ENCODE data around the gene SMIM1.
A peak's percentile ranks its signal among the peaks of the same experiment; 100 is the strongest.

Gene SMIM1

DNA sequence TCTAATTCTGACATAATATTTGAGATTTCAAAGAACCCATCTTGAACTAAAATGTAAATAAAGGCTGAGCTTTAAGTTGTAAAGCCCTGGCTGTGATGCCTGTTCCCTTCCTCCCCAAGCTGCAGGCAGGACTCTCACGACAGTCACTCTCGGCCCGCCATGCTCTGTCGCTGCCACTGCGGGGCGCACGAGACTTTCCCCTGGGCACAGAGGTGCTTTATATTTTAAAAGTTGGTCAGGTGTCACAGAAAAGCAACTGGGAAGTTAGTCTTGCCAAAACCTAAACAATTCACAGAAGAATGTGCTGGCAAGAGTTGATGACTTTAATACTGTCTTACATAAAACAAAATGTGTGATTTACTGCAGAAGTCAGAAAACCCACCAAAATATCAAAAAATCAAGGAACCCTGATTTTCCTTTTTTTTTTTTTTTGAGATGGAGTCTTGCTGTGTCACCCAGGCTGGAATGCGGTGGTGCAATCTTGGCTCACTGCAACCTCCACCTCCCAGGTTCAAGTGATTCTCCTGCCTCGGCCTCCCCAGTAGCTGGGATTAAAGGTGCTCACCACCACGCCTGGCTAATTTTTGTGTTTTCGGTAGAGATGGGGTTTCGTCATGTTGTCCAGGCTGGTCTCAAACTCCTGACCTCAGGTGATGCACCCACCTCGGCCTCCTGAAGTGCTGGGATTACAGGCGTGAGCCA lies 13.1 kb downstream of the SMIM1 start:
- Histone ChIP-seq H3K36me3 (replicated peaks) (peaks cover 54% of the 10 kb centered on the region), H3K27me3 (replicated peaks) (no peaks in the 10 kb centered on the region), H3K4me3 (ENCODE audit: low read depth, low read length) (no peak overlapping the region), H3K27ac (no peak overlapping the region)
- no peak for DNase-seq
- in situ Hi-C loops (cut with HindIII; ENCODE audit: low pct_ligation_motif_present, low sequenced_read_pairs), result no loop called here
- TF ChIP-seq, protein P1, sequence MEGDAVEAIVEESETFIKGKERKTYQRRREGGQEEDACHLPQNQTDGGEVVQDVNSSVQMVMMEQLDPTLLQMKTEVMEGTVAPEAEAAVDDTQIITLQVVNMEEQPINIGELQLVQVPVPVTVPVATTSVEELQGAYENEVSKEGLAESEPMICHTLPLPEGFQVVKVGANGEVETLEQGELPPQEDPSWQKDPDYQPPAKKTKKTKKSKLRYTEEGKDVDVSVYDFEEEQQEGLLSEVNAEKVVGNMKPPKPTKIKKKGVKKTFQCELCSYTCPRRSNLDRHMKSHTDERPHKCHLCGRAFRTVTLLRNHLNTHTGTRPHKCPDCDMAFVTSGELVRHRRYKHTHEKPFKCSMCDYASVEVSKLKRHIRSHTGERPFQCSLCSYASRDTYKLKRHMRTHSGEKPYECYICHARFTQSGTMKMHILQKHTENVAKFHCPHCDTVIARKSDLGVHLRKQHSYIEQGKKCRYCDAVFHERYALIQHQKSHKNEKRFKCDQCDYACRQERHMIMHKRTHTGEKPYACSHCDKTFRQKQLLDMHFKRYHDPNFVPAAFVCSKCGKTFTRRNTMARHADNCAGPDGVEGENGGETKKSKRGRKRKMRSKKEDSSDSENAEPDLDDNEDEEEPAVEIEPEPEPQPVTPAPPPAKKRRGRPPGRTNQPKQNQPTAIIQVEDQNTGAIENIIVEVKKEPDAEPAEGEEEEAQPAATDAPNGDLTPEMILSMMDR (IDR thresholded peaks at IDR 0.05; ENCODE audit: low read depth, low read length, missing control alignments), result peak; percentile 53

DNA sequence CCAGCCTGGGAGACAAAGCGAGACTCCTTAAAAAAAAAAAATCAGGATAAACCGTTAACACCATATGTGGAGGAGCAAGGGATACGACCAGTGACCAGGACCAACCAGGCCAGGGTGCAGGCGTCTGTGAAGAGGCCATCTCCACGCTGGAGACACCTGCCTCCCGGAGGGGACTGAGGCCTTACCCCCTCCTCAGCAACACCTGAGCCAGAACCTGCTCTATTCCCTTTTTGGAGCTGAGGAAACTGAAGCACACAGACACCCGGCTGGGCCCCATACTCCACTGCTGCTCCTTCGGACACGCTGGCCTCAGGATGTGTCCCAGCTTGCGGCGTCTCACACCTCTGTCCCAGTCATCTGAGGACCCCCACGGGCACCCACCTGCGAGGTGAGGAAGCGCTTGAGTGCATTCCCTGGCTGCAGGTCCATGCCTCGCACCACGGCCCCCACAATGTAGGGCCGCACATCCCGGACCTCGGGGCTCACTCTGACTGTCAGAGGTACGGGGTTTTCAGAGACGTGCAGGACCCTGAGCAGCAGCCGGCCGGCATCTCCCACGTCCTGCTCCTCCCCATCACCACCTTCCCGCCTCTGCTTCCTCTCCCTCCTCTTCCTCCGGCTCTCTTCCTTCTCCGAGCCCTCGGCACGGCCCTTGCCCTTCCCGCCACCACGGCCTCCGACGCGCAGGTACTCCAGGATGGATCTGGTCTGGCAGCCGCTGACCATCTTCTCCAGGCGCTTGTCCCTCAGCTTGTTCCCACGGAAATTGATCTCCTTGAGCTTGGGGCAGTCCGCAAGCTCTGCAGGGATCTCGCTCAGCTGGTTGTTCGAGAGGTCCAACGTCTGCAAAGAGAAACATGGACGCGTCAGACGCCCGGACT lies 14.2 kb downstream of the SMIM1 start:
- Histone ChIP-seq H3K36me3 (replicated peaks) (peaks cover 44% of the 10 kb centered on the region), H3K4me3 (ENCODE audit: low read depth, low read length) (no peak overlapping the region), H3K27ac (no peak overlapping the region), H3K27me3 (replicated peaks) (no peaks in the 10 kb centered on the region)
- DNase-seq, result no peak
- in situ Hi-C loops (cut with HindIII; ENCODE audit: low pct_ligation_motif_present, low sequenced_read_pairs), result no loop called here
- TF ChIP-seq, protein P1 (IDR thresholded peaks at IDR 0.05; ENCODE audit: low read depth, low read length, missing control alignments), result no peak

DNA sequence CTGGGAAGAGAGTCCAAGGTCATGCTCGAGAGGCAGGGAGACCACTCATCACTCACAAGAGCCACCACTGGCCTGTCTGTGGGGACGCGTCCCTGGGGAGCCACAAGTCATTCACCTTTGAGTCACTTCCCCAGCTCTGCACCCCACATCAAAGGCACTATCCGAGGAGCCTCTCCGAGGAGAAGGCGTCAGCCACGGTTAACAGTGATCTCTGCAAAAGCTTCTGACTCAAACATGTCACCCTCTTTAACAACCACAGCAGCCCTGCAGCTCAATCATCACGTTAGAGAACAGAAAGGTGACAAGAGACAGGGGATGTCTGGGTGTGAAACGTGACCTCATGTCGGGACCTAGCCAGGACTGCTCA lies 14.8 kb downstream of the SMIM1 start:
- in situ Hi-C loops (cut with HindIII; ENCODE audit: low pct_ligation_motif_present, low sequenced_read_pairs), result no loop called here
- TF ChIP-seq, protein P1 (IDR thresholded peaks at IDR 0.05; ENCODE audit: low read depth, low read length, missing control alignments), result no peak
- Histone ChIP-seq H3K27me3 (replicated peaks) (no peaks in the 10 kb centered on the region), H3K36me3 (replicated peaks) (peaks cover 43% of the 10 kb centered on the region), H3K4me3 (ENCODE audit: low read depth, low read length) (no peak overlapping the region), H3K27ac (no peak overlapping the region)
- DNase-seq, result no peak

DNA sequence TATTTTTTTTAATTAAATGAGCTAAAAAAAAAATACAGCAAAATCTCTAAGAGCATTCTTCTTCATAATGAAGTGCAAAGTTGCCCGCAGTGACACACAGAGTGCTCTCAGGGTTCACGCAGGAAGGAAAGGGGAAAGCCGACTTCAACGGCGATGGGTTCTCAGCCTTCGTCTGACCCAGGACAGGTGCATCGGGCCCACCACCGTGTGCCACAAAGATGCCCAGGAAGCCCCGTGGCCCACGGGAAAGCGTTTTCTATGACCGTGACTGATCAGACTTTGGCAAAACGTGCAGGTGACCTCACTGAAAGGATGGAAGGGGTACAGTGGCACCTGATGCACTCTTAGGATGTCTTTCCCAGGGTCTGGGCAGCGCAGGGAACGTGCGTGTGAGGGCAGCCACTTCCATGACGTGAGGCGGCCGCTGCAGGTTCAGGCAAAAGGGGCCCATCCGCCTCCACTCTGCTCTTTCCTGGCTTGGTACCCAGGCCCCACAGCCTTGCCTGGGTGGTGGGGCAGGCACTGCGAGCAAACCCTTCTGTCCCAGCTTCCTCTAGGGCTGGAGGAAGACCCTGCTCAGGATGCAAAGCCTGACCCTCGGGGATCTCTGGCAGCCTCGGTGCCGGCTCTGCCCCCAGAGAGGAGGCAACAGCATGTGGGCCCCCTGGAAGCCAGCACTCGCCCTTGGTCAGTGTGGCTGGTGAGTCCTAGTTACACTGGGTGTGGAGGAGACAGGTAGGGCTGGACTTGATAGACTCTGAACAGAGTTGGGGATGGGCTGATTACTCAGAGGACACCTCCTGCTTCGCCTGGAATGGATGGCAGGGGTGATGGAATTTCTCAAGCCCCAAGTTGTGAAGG lies 15.4 kb downstream of the SMIM1 start:
- H3K36me3 ChIP-seq (replicated peaks), result peaks cover 39% of the 10 kb centered on the region
- no peak overlapping the region for H3K27ac ChIP-seq
- in situ Hi-C loops (cut with HindIII; ENCODE audit: low pct_ligation_motif_present, low sequenced_read_pairs), result no loop called here
- DNase-seq, result no peak
- H3K27me3 ChIP-seq (replicated peaks), result no peaks in the 10 kb centered on the region
- TF ChIP-seq, protein P1 (IDR thresholded peaks at IDR 0.05; ENCODE audit: low read depth, low read length, missing control alignments), result no peak
- H3K4me3 ChIP-seq (ENCODE audit: low read depth, low read length), result no peak overlapping the region

DNA sequence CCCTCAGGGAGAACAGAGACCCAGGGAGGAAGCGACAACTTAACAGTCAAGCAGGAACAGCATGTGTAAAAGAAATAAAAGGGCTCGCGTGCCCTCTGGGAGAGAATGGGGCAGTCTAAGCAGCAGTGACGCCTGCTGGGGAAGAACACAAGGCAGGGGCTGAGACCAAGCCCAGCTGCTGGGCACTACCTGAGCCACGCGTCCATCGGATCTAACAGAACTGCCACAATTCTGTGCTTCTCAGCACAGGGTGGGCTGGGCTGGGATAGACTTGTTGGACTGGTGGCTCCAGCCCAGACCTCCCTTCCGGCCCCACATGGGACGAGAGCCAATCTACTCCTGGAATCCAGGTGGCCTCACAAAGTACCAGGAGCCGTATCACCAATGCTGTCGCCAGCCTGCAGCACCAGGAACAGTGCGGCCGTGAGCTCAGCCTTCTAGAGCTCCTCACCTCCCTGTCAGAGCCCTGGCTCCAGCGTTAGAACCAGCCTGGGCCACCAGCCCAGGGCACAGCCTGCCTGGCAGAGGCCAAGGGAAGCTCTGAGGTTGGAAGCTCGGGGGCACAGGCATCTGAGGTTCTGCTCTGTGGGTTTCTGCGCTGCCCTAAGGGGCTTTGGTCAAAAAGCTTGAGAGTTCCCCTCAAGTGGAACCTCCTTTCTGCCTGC lies 16.3 kb downstream of the SMIM1 start:
- DNase-seq, result no peak
- Histone ChIP-seq H3K36me3 (replicated peaks) (peaks cover 37% of the 10 kb centered on the region), H3K4me3 (ENCODE audit: low read depth, low read length) (no peak overlapping the region), H3K27me3 (replicated peaks) (no peaks in the 10 kb centered on the region), H3K27ac (no peak overlapping the region)
- TF ChIP-seq, protein P1 (IDR thresholded peaks at IDR 0.05; ENCODE audit: low read depth, low read length, missing control alignments), result no peak
- in situ Hi-C loops (cut with HindIII; ENCODE audit: low pct_ligation_motif_present, low sequenced_read_pairs), result no loop called here
